AG10803 (cell line): ENCODE measurements around the gene FIG4.
"Not testable (repeated sequence)": the region's sequence is repeated elsewhere in the genome, so short reads cannot be mapped to it uniquely, and the experiment has no call there.

Source experiments
- DNase-seq: peaks from one replicate; pipeline ENCODE4 v3.0.0; 2010; ENCODE audit warnings: low read depth
- H3K4me3 ChIP-seq: 2 replicates; pipeline ENCODE4 v1.5.1; 2011; ENCODE audit warnings: mild to moderate bottlenecking, low read length, control low read depth
- TF ChIP-seq, protein P1 (sequence below): conservative IDR thresholded peaks from 2 replicates; pipeline ENCODE4 v1.5.1; 2011; ENCODE audit warnings: mild to moderate bottlenecking, low read length, control low read depth, inconsistent platforms

The FIG4 gene

DNA sequence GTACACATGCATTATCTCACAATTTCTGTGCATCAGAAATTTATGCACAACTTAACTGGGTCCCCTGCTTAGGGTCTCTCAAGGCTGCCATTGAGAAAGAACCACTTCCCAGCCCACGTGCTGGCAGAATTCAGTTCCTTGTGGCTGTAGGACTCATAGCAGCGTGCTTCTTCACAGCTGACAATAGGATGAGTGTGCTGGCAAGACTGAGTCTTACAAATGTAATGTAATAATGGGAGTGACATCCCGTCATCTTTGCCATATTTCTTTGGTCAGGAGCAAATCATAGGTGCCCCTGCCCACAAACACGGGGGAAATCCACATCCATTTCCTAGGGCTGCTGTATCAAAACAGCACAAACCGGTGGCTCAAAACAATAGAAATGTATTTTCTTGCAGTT lies 77.4 kb downstream of the FIG4 start:
- H3K4me3 ChIP-seq = no peak overlapping the region
- peak; percentile 69 for DNase-seq
- TF ChIP-seq, protein P1, sequence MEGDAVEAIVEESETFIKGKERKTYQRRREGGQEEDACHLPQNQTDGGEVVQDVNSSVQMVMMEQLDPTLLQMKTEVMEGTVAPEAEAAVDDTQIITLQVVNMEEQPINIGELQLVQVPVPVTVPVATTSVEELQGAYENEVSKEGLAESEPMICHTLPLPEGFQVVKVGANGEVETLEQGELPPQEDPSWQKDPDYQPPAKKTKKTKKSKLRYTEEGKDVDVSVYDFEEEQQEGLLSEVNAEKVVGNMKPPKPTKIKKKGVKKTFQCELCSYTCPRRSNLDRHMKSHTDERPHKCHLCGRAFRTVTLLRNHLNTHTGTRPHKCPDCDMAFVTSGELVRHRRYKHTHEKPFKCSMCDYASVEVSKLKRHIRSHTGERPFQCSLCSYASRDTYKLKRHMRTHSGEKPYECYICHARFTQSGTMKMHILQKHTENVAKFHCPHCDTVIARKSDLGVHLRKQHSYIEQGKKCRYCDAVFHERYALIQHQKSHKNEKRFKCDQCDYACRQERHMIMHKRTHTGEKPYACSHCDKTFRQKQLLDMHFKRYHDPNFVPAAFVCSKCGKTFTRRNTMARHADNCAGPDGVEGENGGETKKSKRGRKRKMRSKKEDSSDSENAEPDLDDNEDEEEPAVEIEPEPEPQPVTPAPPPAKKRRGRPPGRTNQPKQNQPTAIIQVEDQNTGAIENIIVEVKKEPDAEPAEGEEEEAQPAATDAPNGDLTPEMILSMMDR = no peak

DNA sequence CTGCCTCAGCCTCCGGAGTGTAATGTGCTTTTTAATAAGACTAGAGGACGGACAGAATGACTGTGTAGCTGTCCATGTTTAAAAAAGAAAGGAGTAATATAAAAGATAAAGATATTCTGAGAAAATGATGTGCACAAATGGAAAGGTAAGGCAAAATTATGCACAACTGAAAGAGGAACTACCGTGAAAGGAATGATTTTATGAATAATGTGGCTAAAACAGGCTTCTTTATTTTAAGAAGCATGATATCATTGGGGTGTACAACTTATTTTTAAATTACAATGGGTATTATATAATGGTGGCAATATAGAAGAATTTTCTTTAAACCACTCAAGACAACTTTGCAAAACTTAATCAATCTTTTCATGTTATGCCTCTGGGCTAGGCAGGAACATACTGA lies 78.1 kb downstream of the FIG4 start:
- TF ChIP-seq, protein P1 = no peak
- DNase-seq = no peak
- H3K4me3 ChIP-seq = no peak overlapping the region

DNA sequence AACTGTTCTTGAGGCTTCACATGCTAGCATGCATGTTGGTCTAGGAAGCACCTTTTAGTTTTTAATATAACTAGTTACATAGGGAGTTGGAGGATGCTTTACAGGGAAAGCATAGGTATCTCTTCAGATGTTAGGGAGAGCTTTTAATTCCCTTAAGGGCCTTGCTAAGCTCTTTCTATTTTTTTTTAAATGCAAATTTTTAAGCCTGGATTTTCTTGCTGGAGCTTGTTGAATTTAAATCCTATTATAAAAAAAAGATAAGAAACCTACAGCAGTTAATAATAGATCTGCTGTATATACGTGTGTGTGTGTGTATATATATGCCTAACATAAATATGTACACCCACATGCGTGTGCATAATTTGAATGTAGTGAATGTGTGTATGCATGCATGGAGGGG lies 79.0 kb downstream of the FIG4 start:
- no peak overlapping the region for H3K4me3 ChIP-seq
- DNase-seq = no peak

DNA sequence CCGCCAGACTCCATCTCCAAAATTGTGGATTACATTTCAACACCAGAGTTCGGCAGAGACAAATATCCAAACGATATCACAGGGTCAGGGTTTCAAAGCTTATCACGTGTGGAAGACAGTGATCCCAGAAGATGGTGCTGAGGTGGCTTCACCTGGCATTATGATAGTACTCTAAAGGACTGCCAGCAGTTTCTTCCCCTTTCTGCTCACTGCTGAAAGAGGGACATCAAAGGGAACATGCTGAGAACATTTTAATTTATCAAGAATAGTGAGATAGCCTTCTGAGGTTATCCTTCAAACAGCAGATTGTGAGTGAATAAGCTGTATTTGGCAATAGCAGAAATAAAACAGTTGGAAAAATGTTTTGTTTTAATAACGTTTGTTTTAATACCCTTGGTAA lies 79.7 kb downstream of the FIG4 start:
- TF ChIP-seq, protein P1 = no peak
- H3K4me3 ChIP-seq = no peak overlapping the region
- DNase-seq = no peak

More for the DNA sequence above, 79.0 kb downstream of the FIG4 start:
- TF ChIP-seq, protein P1 = no peak

DNA sequence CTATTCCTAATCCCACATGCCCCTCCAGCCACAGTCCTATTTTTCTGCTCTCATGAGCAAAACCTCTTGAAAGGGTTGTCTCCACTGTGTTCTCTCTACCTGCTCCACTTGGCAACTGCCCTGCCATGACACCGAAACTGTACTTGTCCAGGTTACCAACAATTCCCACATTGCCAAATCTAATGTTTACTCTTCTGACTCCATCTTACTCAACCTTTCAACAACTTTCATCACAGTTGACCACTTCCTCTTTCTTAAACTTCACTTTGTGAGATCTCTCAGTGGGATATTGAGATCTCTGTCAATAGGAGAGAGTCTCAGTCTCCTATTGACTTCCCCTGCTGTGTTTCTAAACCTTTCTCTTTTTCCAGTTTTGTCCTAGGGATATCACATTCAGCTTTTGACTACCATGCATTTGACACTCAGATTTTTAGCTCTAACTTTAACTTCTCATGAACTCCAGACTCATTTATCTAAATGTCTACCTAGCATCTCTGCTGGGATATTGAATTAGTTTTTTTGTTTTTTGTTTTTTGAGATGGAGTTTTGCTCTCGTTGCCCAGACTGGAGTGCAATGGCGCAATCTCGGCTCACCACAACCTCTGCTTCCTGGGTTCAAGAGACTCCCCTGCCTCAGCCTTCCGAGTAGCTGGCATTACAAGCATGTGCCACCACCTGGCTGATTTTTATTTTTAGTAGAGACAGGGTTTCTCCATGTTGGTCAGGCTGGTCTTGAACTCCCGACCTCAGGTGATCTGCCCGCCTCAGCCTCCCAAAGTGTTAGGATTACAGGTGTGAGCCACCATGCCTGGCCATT lies 81.1 kb downstream of the FIG4 start:
- peak; percentile 42 for DNase-seq
- not testable (repeated sequence) for H3K4me3 ChIP-seq

DNA sequence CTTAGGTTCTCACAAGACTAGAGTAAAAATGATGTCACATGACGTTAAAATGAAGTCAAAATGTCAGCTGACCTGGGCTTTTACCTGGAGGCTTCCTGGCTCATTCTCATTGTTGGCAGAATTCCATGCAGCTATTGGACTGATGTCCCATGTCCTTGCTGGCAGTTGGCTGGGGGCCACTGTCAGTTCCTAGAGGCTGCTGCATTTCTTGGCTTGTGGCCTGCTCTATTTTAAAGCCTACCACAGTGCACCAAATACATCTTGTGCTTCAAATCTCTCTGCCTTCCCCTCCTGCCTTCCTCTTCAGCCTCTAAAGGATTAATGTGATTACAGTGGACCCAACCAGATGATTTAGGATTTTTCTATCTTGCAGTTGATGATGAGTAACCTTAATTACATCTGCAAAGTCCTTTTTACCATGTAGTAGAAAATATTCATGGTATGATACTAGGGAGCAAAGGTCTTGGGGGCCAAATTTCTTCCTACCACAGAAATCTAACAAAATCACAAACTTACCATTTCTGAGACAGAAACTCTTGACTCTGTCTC lies 81.9 kb downstream of the FIG4 start:
- DNase-seq = peak; percentile 81
- TF ChIP-seq, protein P1 = no peak

DNA sequence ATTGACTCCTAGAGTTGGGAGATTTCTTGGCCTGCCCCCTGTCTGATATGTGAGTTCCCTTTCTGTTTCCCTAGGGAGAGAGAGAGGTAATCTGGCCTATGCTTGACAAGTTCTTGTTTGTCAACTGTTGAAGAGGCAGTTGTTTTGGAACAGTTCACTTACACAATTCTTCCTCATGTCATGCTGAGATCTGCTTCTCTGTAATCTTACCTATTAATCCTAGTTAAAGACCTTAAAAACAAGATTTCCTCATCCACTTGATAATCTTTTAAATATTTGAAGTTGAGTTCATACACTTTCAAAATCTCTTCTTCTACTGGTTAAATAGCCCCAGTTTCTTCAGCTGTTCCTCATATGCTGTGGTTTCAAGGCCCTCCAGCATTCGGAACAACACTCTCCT lies 89.9 kb downstream of the FIG4 start:
- TF ChIP-seq, protein P1 = no peak
- no peak for DNase-seq
- no peak overlapping the region for H3K4me3 ChIP-seq

More for the DNA sequence above, 81.9 kb downstream of the FIG4 start:
- no peak overlapping the region for H3K4me3 ChIP-seq
